Myometrial cell (primary cell): ENCODE data around the gene DYRK3. TPM values are rescaled to one million over a fixed set of nuclear protein-coding genes. Genes with fewer than 3 reads are reported as not detected.

ENCODE experiments used
- total RNA-seq: library from RNA; depleted of rRNA; stranded (reverse); fragments of >200 nt; gene quantifications from 2 replicates; pipeline ENCODE4 v1.2.3, GENCODE V29; 2015

DYRK3 gene
- 23.1 and 27.3 TPM in 2 replicates for total RNA-seq

GRCh38 chr1:206635080-206635977 lies at the start of gene DYRK3:
Gene DYRK3 (plus strand): TSS chr1:206635536. CDS start chr1:206635704, 168 bp downstream.

GRCh38 chr1:206612129-206612876 lies 23.0 kb upstream of the DYRK3 start, which contains the start of gene EIF2D:
Gene EIF2D (minus strand): TSS chr1:206612465. CDS start chr1:206612342, 123 bp downstream.

GRCh38 chr1:206684478-206685333 lies 49.4 kb downstream of the DYRK3 start, which contains the start of gene MAPKAPK2:
Gene MAPKAPK2 (plus strand): TSS chr1:206684905. CDS start chr1:206685230, 325 bp downstream.

Other genes starting within 250 kb of the DYRK3 start
- gene IKBKE, start 165.1 kb upstream of the DYRK3 start, total RNA-seq, result 12.1 and 15.8 TPM in 2 replicates
- gene RASSF5, start 128.0 kb upstream of the DYRK3 start, total RNA-seq, result under 0.01 and 0.71 TPM in 2 replicates
- gene EIF2D, start 23.1 kb upstream of the DYRK3 start, total RNA-seq, result 54.4 and 64.0 TPM in 2 replicates
- 50.3 and 53.9 TPM in 2 replicates for gene MAPKAPK2, start 49.4 kb downstream of the DYRK3 start, total RNA-seq
- gene IL19, start 135.2 kb downstream of the DYRK3 start, total RNA-seq, result not detected in 2 replicates
- gene IL10, start 137.0 kb downstream of the DYRK3 start, total RNA-seq, result not detected in 2 replicates
- not detected in 2 replicates for gene IL20, start 230.1 kb downstream of the DYRK3 start, total RNA-seq